ENCODE results near the gene GNA15.

DNA sequence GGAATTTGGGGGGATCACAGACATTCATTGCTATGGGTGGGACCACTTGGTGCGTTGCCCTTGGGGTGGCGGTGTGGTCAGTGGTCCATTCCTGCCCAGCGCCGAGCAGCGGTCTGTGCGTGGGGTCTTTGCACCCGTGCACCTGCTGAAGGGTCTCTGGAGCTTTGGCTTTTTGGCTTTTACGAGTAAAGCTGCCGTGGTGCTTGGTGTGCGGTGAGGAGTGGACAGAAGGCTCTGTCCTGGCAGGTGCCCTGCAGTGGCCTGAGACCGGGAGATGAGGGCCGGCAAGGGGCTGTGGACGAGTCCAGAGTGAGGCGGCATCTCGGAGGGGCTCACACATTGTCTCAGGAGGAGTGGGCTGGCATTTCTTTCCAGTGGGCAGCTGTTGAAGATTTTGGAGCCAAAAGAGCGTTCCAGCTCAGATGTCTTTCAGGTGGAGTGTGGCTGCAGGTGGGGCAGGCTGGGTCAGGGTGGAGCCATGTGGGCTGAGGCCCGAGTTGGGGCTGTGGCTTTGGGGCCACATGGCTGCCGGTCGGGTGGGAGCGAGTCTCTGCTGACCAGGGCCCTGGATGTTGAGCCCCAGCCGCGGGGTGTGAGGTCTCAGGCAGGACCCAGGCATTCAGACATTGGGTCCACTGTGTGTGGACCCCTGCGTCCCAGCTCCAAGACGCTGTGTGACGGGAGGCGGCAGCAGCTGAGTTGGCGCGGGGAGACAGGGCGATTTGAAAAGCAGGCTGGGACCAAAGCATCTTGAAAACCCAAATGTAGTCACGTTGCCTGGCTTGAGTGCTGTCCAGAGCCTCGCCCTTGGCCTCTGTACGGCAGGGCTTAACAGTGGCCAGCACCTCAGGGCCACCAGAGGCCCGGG lies 30.0 kb upstream of the GNA15 start:
- TF ChIP-seq, protein P1, sequence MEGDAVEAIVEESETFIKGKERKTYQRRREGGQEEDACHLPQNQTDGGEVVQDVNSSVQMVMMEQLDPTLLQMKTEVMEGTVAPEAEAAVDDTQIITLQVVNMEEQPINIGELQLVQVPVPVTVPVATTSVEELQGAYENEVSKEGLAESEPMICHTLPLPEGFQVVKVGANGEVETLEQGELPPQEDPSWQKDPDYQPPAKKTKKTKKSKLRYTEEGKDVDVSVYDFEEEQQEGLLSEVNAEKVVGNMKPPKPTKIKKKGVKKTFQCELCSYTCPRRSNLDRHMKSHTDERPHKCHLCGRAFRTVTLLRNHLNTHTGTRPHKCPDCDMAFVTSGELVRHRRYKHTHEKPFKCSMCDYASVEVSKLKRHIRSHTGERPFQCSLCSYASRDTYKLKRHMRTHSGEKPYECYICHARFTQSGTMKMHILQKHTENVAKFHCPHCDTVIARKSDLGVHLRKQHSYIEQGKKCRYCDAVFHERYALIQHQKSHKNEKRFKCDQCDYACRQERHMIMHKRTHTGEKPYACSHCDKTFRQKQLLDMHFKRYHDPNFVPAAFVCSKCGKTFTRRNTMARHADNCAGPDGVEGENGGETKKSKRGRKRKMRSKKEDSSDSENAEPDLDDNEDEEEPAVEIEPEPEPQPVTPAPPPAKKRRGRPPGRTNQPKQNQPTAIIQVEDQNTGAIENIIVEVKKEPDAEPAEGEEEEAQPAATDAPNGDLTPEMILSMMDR (IDR thresholded peaks at IDR 0.05) = no peak
- no peak for TF ChIP-seq POLR2AphosphoS5 (IDR thresholded peaks at IDR 0.05)
